Subcutaneous abdominal adipose tissue (tissue), 5 donors: Measurements from ENCODE around the gene SPAG6.

ENCODE experiments used
- H3K27ac ChIP-seq: one replicate; pipeline ENCODE4 v1.7.0; 2013; ENCODE audit warnings: low read depth, mild to moderate bottlenecking, inconsistent platforms, low read length, moderate library complexity
- H3K27me3 ChIP-seq, 5 donors: one replicate each; pipeline ENCODE4 v1.7.0; 2013; ENCODE audit warnings: low read length in 5 of 5, inconsistent platforms in 1 of 5; ENCODE audit not compliant: control insufficient read depth in 5 of 5, insufficient read depth in 4 of 5
- H3K36me3 ChIP-seq, 5 donors: one replicate each; pipeline ENCODE4 v1.7.0; 2013; ENCODE audit warnings: low read length in 5 of 5; ENCODE audit not compliant: control insufficient read depth in 5 of 5, insufficient read depth in 5 of 5
- H3K4me1 ChIP-seq, 5 donors: one replicate each; pipeline ENCODE4 v1.7.0; 2013; ENCODE audit warnings: low read length in 5 of 5, mild to moderate bottlenecking in 3 of 5, moderate library complexity in 1 of 5; ENCODE audit not compliant: control insufficient read depth in 5 of 5, insufficient read depth in 5 of 5
- H3K4me3 ChIP-seq, 5 donors: one replicate each; pipeline ENCODE4 v1.7.0; 2013; ENCODE audit warnings: low read length in 5 of 5, low read depth in 1 of 5
- H3K9ac ChIP-seq, 5 donors: one replicate each; pipeline ENCODE4 v1.7.0; 2013; ENCODE audit warnings: low read length in 5 of 5, mild to moderate bottlenecking in 4 of 5, moderate library complexity in 3 of 5
- H3K9me3 ChIP-seq, 5 donors: one replicate each; pipeline ENCODE4 v1.7.0; 2013; ENCODE audit warnings: low read length in 5 of 5; ENCODE audit not compliant: control insufficient read depth in 5 of 5
- donor health status: healthy.
- donor health status: healthy.
- donor health status: healthy.
- donor health status: healthy.
- donor health status: healthy.

Gene SPAG6

GRCh38 chr10:22339761-22340328 lies 5.5 kb upstream of the SPAG6 start:
- Histone ChIP-seq H3K4me1 (peaks cover 1 to 35% (median 33%) of the 10 kb centered on the region in 5 donors), H3K4me3 (peak overlapping the region; percentile 31 to 77 (median 73)), H3K27me3 (peaks cover 58 to 78% (median 71%) of the 10 kb centered on the region in 5 donors), H3K9me3 (no peaks in the 10 kb centered on the region), H3K9ac (peak overlapping the region in 2 of 5 donors; percentile 81 to 88), H3K36me3 (no peaks in the 10 kb centered on the region), H3K27ac (peak overlapping the region; percentile 79)

GRCh38 chr10:22340329-22341189 lies 4.7 kb upstream of the SPAG6 start:
- Histone ChIP-seq H3K9me3 (no peaks in the 10 kb centered on the region), H3K9ac (peak overlapping the region in 4 of 5 donors; percentile 81 to 95 (median 92)), H3K27ac (peak overlapping the region; percentile 79), H3K4me3 (peak overlapping the region; percentile 31 to 77 (median 73)), H3K4me1 (peaks cover 1 to 35% (median 26%) of the 10 kb centered on the region in 5 donors), H3K27me3 (peaks cover 61 to 78% (median 72%) of the 10 kb centered on the region in 5 donors), H3K36me3 (no peaks in the 10 kb centered on the region)

GRCh38 chr10:22341190-22341925 lies 3.9 kb upstream of the SPAG6 start:
- H3K9me3 ChIP-seq = peaks cover 0 to 3% (median 0%) of the 10 kb centered on the region in 5 donors
- H3K4me3 ChIP-seq = peak overlapping the region; percentile 64 to 77 (median 73)
- H3K9ac ChIP-seq = peak overlapping the region in 4 of 5 donors; percentile 50 to 95 (median 86)
- H3K36me3 ChIP-seq = no peaks in the 10 kb centered on the region
- peaks cover 1 to 28% (median 18%) of the 10 kb centered on the region in 5 donors for H3K4me1 ChIP-seq
- peaks cover 60 to 78% (median 72%) of the 10 kb centered on the region in 5 donors for H3K27me3 ChIP-seq
- peak overlapping the region; percentile 79 for H3K27ac ChIP-seq

- H3K4me1 ChIP-seq = peaks cover 1 to 23% (median 13%) of the 10 kb centered on the region in 5 donors
- H3K4me3 ChIP-seq = peak overlapping the region in 1 of 5 donors; percentile 73
- peaks cover 0 to 3% (median 0%) of the 10 kb centered on the region in 5 donors for H3K9me3 ChIP-seq
- no peaks in the 10 kb centered on the region for H3K36me3 ChIP-seq
- no peak overlapping the region for H3K27ac ChIP-seq
- no peak overlapping the region for H3K9ac ChIP-seq
- peaks cover 60 to 78% (median 71%) of the 10 kb centered on the region in 5 donors for H3K27me3 ChIP-seq
These were observed 3.4 kb upstream of the SPAG6 start for GRCh38 chr10:22341926-22342196.

GRCh38 chr10:22342421-22342820 lies 2.9 kb upstream of the SPAG6 start:
- H3K4me1 ChIP-seq = peaks cover 1 to 21% (median 13%) of the 10 kb centered on the region in 5 donors
- peaks cover 0 to 3% (median 0%) of the 10 kb centered on the region in 5 donors for H3K9me3 ChIP-seq
- H3K9ac ChIP-seq = no peak overlapping the region
- no peak overlapping the region for H3K27ac ChIP-seq
- H3K36me3 ChIP-seq = no peaks in the 10 kb centered on the region
- peaks cover 57 to 76% (median 69%) of the 10 kb centered on the region in 5 donors for H3K27me3 ChIP-seq
- no peak overlapping the region for H3K4me3 ChIP-seq

- Histone ChIP-seq H3K4me1 (peaks cover 1 to 21% (median 13%) of the 10 kb centered on the region in 5 donors), H3K4me3 (no peak overlapping the region), H3K27me3 (peaks cover 44 to 67% (median 56%) of the 10 kb centered on the region in 5 donors), H3K9ac (no peak overlapping the region), H3K9me3 (peaks cover 0 to 3% (median 0%) of the 10 kb centered on the region in 5 donors), H3K36me3 (no peaks in the 10 kb centered on the region), H3K27ac (no peak overlapping the region)
These were observed 1.6 kb upstream of the SPAG6 start for GRCh38 chr10:22343731-22344130.

- Histone ChIP-seq H3K4me1 (peaks cover 1 to 21% (median 13%) of the 10 kb centered on the region in 5 donors), H3K27ac (no peak overlapping the region), H3K9me3 (peaks cover 0 to 3% (median 0%) of the 10 kb centered on the region in 5 donors), H3K27me3 (peaks cover 43 to 62% (median 52%) of the 10 kb centered on the region in 5 donors), H3K9ac (no peak overlapping the region), H3K4me3 (no peak overlapping the region), H3K36me3 (no peaks in the 10 kb centered on the region)
These were observed 1.0 kb upstream of the SPAG6 start for GRCh38 chr10:22344249-22344648.

GRCh38 chr10:22344781-22345300 lies 455 bp upstream of the SPAG6 start:
- H3K9me3 ChIP-seq = peaks cover 0 to 3% (median 0%) of the 10 kb centered on the region in 5 donors
- no peak overlapping the region for H3K9ac ChIP-seq
- peaks cover 1 to 20% (median 10%) of the 10 kb centered on the region in 5 donors for H3K4me1 ChIP-seq
- no peak overlapping the region for H3K27ac ChIP-seq
- H3K36me3 ChIP-seq = no peaks in the 10 kb centered on the region
- H3K27me3 ChIP-seq = peaks cover 40 to 59% (median 50%) of the 10 kb centered on the region in 5 donors
- peak overlapping the region in 4 of 5 donors; percentile 11 to 47 (median 40) for H3K4me3 ChIP-seq

GRCh38 chr10:22346096-22346661 lies 883 bp downstream of the SPAG6 start:
- H3K9ac ChIP-seq = no peak overlapping the region
- H3K4me3 ChIP-seq = no peak overlapping the region
- no peak overlapping the region for H3K27ac ChIP-seq
- peaks cover 1 to 15% (median 5%) of the 10 kb centered on the region in 5 donors for H3K4me1 ChIP-seq
- no peaks in the 10 kb centered on the region for H3K36me3 ChIP-seq
- H3K9me3 ChIP-seq = peaks cover 0 to 3% (median 0%) of the 10 kb centered on the region in 5 donors
- H3K27me3 ChIP-seq = peaks cover 40 to 59% (median 50%) of the 10 kb centered on the region in 5 donors
